Vagina (tissue), 2 donors: ENCODE measurements around the gene HGF.

Source experiments
- CTCF ChIP-seq, 3 experiments: fragments of 450-650 bp in 2 of 3; fragments of 200-600 bp in 1 of 3; sonication (generic) in 1 of 3; IDR thresholded peaks; one replicate each; pipeline ENCODE4 v1.5.1; 2017 to 2019; ENCODE audit warnings: antibody characterized with exemption in 3 of 3, mild to moderate bottlenecking in 2 of 3, moderate library complexity in 2 of 3
- POLR2A ChIP-seq, 2 donors: fragments of 450-650 bp; IDR thresholded peaks; one replicate each; pipeline ENCODE4 v1.6.1; 2017; ENCODE audit warnings: antibody characterized with exemption in 2 of 2, mild to moderate bottlenecking in 2 of 2, moderate library complexity in 2 of 2
- POLR2AphosphoS5 ChIP-seq, 2 donors: sonication (generic); formaldehyde crosslinking; IDR thresholded peaks; one replicate each; pipeline ENCODE4 v1.9.0; 2017; ENCODE audit warnings: antibody characterized with exemption in 2 of 2, mild to moderate bottlenecking in 2 of 2, low read depth in 1 of 2; ENCODE audit not compliant: insufficient read depth in 1 of 2

GRCh38 chr7:81688622-81689411 is 81.0 kb downstream of the HGF start:
- no peak for TF ChIP-seq CTCF (IDR thresholded peaks at IDR 0.05)
- no peak for TF ChIP-seq POLR2AphosphoS5 (IDR thresholded peaks at IDR 0.05; ENCODE audit: insufficient read depth in 1 of 2, low read depth in 1 of 2)
- TF ChIP-seq POLR2A (IDR thresholded peaks at IDR 0.05) = no peak
